C4-2B (cell line): ENCODE data around the gene ADGRB3.

Experiments used
- CTCF ChIP-seq: fragments of 450-650 bp; conservative IDR thresholded peaks from 2 replicates; pipeline ENCODE4 v1.5.1; 2017; ENCODE audit warnings: mild to moderate bottlenecking
- ZFX ChIP-seq: fragments of 450-650 bp; IDR thresholded peaks from 2 replicates; pipeline ENCODE4 v1.6.1; 2017

GRCh38 chr6:68978411-68978810 lies 343.3 kb downstream of the ADGRB3 start:
- no peak for TF ChIP-seq CTCF
- no peak for TF ChIP-seq ZFX
